Activated CD4-positive, alpha-beta T cell treated with anti-CD3 and anti-CD28 coated beads, Interleukin-2, amount 10 ng/mL, durations not matched to agents 24 days and 14 days (primary cell): Measurements from ENCODE around the gene MRPL32. TPM values are rescaled to one million over a fixed set of nuclear protein-coding genes. Genes with fewer than 3 reads are reported as not detected.

ENCODE experiments used
- DNase-seq: peaks from one replicate; pipeline ENCODE4 v3.0.0; 2022
- H3K27ac Mint-ChIP-seq: one replicate; pipeline ENCODE4 v1.8.0; 2022; ENCODE audit warnings: mild to moderate bottlenecking, mixed read lengths
- H3K27me3 Mint-ChIP-seq: one replicate; pipeline ENCODE4 v1.8.0; 2022; ENCODE audit warnings: mixed read lengths
- H3K36me3 Mint-ChIP-seq: one replicate; pipeline ENCODE4 v1.8.0; 2022; ENCODE audit warnings: low read depth, mild to moderate bottlenecking, mixed read lengths
- H3K4me1 Mint-ChIP-seq: one replicate; pipeline ENCODE4 v1.8.0; 2021; ENCODE audit warnings: mixed read lengths
- H3K4me3 Mint-ChIP-seq: one replicate; pipeline ENCODE4 v1.8.0; 2022; ENCODE audit warnings: mild to moderate bottlenecking, moderate library complexity, mixed read lengths
- H3K9me3 Mint-ChIP-seq: one replicate; pipeline ENCODE4 v1.8.0; 2021; ENCODE audit warnings: mixed read lengths
- intact Hi-C: fragments of 100-400 bp; cut with micrococcal nuclease; formaldehyde crosslinking; loops from one replicate; pipeline ENCODE4 v1.15.1; 2023
- total RNA-seq: library from RNA; stranded (reverse); gene quantifications from 2 replicates; pipeline ENCODE4 v1.2.3, GENCODE V29; 2022

The MRPL32 gene
- total RNA-seq, 1 donor from 2014 or later = 89.1 TPM

GRCh38 chr7:42934291-42934690, 2.1 kb downstream of the MRPL32 start:
- intact Hi-C loops = loop anchor here (5.0 to 10.0 kb wide), 2 partner anchors 648 to 1049 kb away; partner anchors contain the start of gene STK17A

DNA sequence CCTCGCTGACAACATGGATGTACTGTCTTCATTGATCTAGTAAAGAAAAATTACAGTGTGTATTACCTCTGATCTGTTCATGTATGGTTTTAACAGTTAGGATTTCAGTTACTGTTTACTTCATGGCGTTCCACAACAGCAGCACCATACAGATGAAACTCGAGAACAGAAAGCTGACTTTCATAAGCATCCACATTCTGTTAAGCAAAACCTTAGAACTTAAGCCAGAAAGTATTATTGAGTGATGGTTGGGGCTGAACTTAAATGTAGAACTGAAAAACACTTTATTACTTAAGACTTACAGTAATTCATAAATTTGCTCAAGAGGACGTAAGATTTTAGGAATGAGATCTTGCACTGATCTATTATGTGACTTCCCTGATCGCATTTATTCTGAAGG, 3.7 kb downstream of the MRPL32 start:
- Mint-ChIP-seq H3K36me3 (peaks cover 56% of the 10 kb centered on the region), H3K27ac (no peak overlapping the region), H3K4me3 (no peak overlapping the region), H3K27me3 (no peaks in the 10 kb centered on the region), H3K4me1 (peaks cover 38% of the 10 kb centered on the region), H3K9me3 (no peaks in the 10 kb centered on the region)
- intact Hi-C loops = loop anchor here (10.0 kb wide), 1 partner anchor 1051 kb away; no protein-coding TSS in a partner anchor
- no peak for DNase-seq

More at GRCh38 chr7:42934291-42934690, 2.1 kb downstream of the MRPL32 start:
- peaks cover 52% of the 10 kb centered on the region for H3K36me3 Mint-ChIP-seq
- H3K4me3 Mint-ChIP-seq = peak overlapping the region; percentile 97
- no peak overlapping the region for H3K27ac Mint-ChIP-seq
- H3K27me3 Mint-ChIP-seq = no peaks in the 10 kb centered on the region
- no peak for DNase-seq
- H3K9me3 Mint-ChIP-seq = no peaks in the 10 kb centered on the region
- peaks cover 39% of the 10 kb centered on the region for H3K4me1 Mint-ChIP-seq

DNA sequence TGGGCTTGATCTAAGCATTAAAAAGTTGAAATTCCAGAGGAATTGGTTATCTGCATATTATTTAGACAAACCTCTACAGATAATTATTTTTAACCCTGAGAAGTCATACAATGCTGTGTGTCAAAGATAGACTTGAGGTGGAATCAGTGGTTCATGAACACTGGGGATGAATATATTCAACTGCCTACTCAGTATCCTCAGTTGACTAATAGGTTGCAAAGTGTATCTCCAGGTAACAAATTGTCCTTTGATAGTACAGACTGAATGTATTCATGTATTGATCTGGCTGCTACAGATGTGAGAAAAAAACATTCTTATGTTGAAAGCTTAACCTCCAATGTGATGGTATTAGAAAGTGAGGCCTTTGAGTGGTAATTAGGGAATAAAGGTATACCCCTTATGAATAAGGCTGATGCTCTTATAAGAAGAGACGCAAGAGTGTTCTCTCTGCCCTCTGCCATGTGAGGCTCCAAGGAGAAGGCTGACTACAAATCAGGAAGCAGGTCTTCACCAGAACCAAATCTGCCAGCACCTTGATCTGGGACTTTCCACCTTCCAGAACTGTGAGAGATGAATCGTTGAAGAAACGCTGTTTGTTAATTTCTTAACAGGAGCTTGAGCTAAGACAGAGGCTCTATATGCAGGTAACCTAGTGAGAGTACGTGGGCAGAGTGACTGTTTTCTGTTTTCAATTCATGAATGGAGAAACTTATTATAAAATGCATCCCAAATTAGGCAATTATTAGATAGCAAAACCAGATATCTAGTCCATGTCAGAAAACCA, 7.5 kb downstream of the MRPL32 start:
- no peaks in the 10 kb centered on the region for H3K9me3 Mint-ChIP-seq
- intact Hi-C loops = loop anchor here (1.0 to 10.0 kb wide), 7 partner anchors 7 to 1055 kb away; partner anchors contain the start of genes COA1, MRPL32 and PSMA2
- H3K4me3 Mint-ChIP-seq = peak overlapping the region; percentile 18
- no peak for DNase-seq
- H3K27ac Mint-ChIP-seq = peak overlapping the region; percentile 63
- H3K36me3 Mint-ChIP-seq = peaks cover 41% of the 10 kb centered on the region
- H3K27me3 Mint-ChIP-seq = no peaks in the 10 kb centered on the region
- peaks cover 28% of the 10 kb centered on the region for H3K4me1 Mint-ChIP-seq

- Mint-ChIP-seq H3K27ac (no peak overlapping the region), H3K36me3 (peaks cover 30% of the 10 kb centered on the region), H3K27me3 (no peaks in the 10 kb centered on the region), H3K4me3 (no peak overlapping the region), H3K9me3 (no peaks in the 10 kb centered on the region), H3K4me1 (peaks cover 30% of the 10 kb centered on the region)
- intact Hi-C loops = loop anchor here (1.0 to 5.0 kb wide), 7 partner anchors 9 to 896 kb away; partner anchors contain the start of genes COA1, MRPL32 and PSMA2
- DNase-seq = peak; percentile 93
Measured at GRCh38 chr7:42940985-42941847, 9.0 kb downstream of the MRPL32 start.

DNA sequence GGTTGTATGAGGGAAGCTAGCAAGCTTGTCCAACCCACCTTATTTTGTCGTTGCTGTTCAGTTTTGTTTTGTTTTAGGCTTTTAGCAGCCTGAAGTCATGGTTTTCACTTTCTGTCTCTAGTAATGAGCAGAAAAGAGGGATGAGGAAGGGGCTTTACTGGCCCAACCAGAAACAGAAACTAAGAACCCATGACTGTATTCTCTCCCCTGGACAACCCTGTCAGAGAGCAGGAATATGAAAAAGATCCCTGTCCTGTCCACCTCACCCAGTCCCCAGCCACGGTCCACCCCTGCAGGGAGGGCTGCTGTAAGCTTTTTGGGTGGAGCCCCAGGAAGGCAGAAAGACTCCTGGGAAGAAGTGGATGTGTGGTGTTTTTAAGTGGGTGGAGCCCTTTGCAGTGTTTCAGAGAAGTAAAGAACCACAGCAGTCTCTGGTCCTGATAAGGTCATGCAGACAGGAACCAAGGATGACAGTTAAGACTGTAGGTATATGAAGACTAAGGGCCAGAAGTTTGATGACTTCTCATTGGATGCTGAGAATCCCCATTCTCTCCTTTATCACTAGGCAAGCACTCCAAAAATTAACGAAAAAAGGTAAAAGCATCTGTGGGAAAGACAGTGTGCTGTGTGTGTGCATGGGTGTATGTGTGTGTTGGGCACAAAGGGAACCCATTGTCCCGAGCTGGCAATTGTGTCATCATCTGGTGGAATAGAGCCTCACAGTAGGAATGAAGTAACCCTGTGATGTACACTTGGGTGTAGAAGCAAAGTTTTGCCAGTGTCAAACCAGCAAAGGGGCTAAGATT, 13.8 kb downstream of the MRPL32 start:
- Mint-ChIP-seq H3K36me3 (no peaks in the 10 kb centered on the region), H3K4me1 (peaks cover 17% of the 10 kb centered on the region), H3K4me3 (peak overlapping the region; percentile 79), H3K9me3 (no peaks in the 10 kb centered on the region), H3K27me3 (no peaks in the 10 kb centered on the region), H3K27ac (peak overlapping the region; percentile 90)
- intact Hi-C loops = no loop called here
- peak; percentile 82 for DNase-seq

GRCh38 chr7:42946627-42946950, 14.4 kb downstream of the MRPL32 start:
- no peak for DNase-seq
- Mint-ChIP-seq H3K4me1 (peaks cover 16% of the 10 kb centered on the region), H3K36me3 (no peaks in the 10 kb centered on the region), H3K27ac (no peak overlapping the region), H3K9me3 (no peaks in the 10 kb centered on the region), H3K27me3 (no peaks in the 10 kb centered on the region), H3K4me3 (peak overlapping the region; percentile 79)
- intact Hi-C loops = no loop called here

DNA sequence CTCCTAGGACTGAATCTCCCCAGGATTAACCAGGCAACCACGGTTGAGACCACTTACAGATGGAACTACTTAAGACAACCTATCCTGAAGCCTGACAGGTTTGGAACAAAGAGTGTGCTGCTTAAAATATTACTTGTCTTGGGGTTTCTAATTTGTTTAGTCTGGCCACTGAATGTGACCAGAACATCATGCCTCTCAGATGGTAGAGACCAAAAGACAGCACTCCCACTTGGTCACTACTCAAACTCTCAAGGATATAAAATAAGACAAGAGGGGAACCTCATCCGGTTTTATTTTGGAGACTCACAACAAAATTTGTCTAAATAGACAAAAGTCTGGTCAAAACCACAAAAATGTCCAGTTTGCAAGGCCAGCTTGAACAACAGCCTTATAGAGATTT, 15.3 kb downstream of the MRPL32 start:
- Mint-ChIP-seq H3K27me3 (no peaks in the 10 kb centered on the region), H3K4me3 (no peak overlapping the region), H3K27ac (no peak overlapping the region), H3K4me1 (peaks cover 16% of the 10 kb centered on the region), H3K36me3 (no peaks in the 10 kb centered on the region), H3K9me3 (no peaks in the 10 kb centered on the region)
- intact Hi-C loops = no loop called here
- no peak for DNase-seq

DNA sequence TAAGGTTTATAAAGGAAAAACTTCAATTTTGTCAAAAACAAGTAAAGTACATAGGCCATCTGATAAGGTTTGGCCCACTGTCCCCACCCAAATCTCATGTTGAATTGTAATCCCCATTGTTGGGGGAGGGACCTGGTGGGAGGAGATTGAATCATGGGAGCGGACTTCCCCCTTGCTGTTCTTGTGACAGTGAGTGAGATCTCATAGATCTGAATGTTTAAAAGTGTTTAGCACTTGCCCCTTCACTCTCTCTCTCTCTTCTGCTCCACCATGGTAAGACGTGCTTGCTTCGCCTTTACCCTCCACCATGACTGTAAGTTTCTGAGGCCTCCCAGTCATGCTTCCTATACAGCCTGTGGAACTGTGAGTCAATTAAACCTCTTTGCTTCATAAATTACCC, 18.2 kb downstream of the MRPL32 start:
- Mint-ChIP-seq H3K27ac (no peak overlapping the region), H3K9me3 (no peaks in the 10 kb centered on the region), H3K4me1 (peaks cover 14% of the 10 kb centered on the region), H3K36me3 (no peaks in the 10 kb centered on the region), H3K4me3 (no peak overlapping the region), H3K27me3 (no peaks in the 10 kb centered on the region)
- DNase-seq = no peak
- intact Hi-C loops = no loop called here

DNA sequence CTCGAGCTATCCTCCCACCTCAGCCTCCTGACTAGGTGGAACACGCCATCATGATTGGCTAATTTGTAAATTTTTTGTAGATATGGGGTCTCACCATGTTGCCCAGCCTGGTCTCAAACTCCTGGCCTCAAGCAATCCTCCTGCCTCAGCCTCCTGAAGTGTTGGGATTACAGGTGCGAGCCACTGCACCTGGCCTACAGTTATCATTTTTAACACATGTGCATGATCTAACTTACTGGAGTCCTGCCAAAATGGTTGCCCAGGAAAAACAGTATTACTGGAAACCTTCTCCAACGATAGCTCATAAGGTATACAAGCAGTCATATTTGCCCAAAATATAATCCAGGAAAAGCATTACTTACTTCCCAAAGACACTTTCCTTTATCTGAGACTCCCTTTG, 20.2 kb downstream of the MRPL32 start:
- no peaks in the 10 kb centered on the region for H3K27me3 Mint-ChIP-seq
- no peak for DNase-seq
- no peaks in the 10 kb centered on the region for H3K36me3 Mint-ChIP-seq
- H3K9me3 Mint-ChIP-seq = no peaks in the 10 kb centered on the region
- peaks cover 1% of the 10 kb centered on the region for H3K4me1 Mint-ChIP-seq
- no peak overlapping the region for H3K4me3 Mint-ChIP-seq
- H3K27ac Mint-ChIP-seq = no peak overlapping the region
- intact Hi-C loops = no loop called here

DNA sequence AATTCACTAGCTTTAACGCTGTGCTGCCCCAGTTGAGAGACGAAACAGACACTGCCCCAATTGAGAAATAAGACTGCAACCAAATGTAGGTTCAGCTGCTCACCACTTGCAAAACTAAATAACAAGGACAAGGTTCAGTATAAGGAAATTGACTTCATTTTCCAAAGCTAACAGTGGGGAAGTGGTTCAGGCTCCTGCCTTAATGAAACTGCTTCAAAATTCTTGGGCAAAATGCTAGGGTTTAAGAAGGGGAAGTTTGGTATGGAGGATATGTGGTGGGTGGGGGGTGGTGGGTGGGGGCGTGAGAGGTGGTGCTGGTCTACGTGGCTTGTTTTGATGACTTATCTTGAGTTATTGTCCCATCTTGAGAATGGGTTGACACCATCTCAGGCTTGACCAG, 21.8 kb downstream of the MRPL32 start:
- intact Hi-C loops = no loop called here
- Mint-ChIP-seq H3K9me3 (no peaks in the 10 kb centered on the region), H3K4me3 (no peak overlapping the region), H3K4me1 (peaks cover 1% of the 10 kb centered on the region), H3K36me3 (no peaks in the 10 kb centered on the region), H3K27me3 (no peaks in the 10 kb centered on the region), H3K27ac (no peak overlapping the region)
- DNase-seq = no peak

DNA sequence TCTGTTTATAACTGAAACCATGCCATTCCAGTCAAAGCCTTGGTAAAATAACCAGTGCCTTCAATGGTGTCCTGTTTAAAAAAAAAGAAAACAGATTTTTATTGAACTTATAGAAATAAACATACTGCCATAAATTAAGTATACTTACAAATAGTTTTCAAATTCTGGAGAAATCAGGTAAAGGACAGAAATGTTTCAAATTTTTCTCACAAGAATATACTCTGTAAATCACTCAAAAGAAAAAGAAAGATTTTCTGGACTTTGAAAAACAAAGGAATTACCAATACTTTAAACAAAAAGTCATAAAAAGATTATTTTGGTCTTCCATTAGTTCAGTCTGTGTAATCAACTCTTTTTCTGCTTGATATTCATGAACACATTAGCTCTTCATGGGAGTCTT, 23.9 kb downstream of the MRPL32 start:
- peaks cover 2% of the 10 kb centered on the region for H3K27me3 Mint-ChIP-seq
- intact Hi-C loops = no loop called here
- H3K36me3 Mint-ChIP-seq = no peaks in the 10 kb centered on the region
- H3K4me3 Mint-ChIP-seq = no peak overlapping the region
- H3K9me3 Mint-ChIP-seq = no peaks in the 10 kb centered on the region
- no peak overlapping the region for H3K27ac Mint-ChIP-seq
- no peaks in the 10 kb centered on the region for H3K4me1 Mint-ChIP-seq
- DNase-seq = no peak

- no peaks in the 10 kb centered on the region for H3K4me1 Mint-ChIP-seq
- H3K36me3 Mint-ChIP-seq = no peaks in the 10 kb centered on the region
- peaks cover 2% of the 10 kb centered on the region for H3K27me3 Mint-ChIP-seq
- no peaks in the 10 kb centered on the region for H3K9me3 Mint-ChIP-seq
- DNase-seq = no peak
- no peak overlapping the region for H3K4me3 Mint-ChIP-seq
- H3K27ac Mint-ChIP-seq = no peak overlapping the region
- intact Hi-C loops = no loop called here
Measured at GRCh38 chr7:42959549-42959948, 27.4 kb downstream of the MRPL32 start.

GRCh38 chr7:42960762-42961161, 28.6 kb downstream of the MRPL32 start:
- Mint-ChIP-seq H3K27me3 (peaks cover 2% of the 10 kb centered on the region), H3K36me3 (no peaks in the 10 kb centered on the region), H3K27ac (no peak overlapping the region), H3K4me1 (peaks cover 9% of the 10 kb centered on the region), H3K4me3 (no peak overlapping the region), H3K9me3 (no peaks in the 10 kb centered on the region)
- intact Hi-C loops = no loop called here
- no peak for DNase-seq
